ENCODE results near the gene CCDC68. TPM values are rescaled to one million over a fixed set of nuclear protein-coding genes. Genes with fewer than 3 reads are reported as not detected.

CCDC68 gene
- total RNA-seq, 1 experiment from 2014 or later = 16.0 TPM

DNA sequence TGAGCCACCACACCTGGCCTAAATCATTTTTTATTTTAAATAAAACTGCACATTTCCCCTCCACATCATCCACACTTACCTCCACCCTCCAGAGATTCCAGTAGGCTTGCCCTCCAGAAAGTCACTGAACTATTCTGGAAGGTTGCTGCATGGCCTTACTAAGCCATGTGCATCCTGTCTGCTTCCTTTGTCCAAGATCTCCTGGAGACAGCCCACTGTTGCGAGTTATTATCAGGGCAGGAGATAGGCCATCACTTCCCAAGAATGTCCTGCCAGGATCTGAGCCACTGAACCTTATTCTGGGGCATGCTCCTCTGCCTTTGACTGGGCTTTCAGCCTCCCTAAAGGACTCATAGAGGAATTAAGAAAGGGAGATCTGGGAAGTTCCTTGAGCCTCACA, 26.8 kb downstream of the CCDC68 start:
- Mint-ChIP-seq H3K27me3 (ENCODE audit: unreplicated experiment) (no peaks in the 10 kb centered on the region), H3K27ac (ENCODE audit: unreplicated experiment) (no peak overlapping the region), H3K4me3 (ENCODE audit: low read depth, unreplicated experiment) (no peak overlapping the region), H3K9me3 (ENCODE audit: low read depth, unreplicated experiment) (no peaks in the 10 kb centered on the region), H3K36me3 (ENCODE audit: insufficient read depth, unreplicated experiment) (peaks cover 5% of the 10 kb centered on the region), H3K4me1 (ENCODE audit: low read depth, unreplicated experiment) (no peaks in the 10 kb centered on the region)
- intact Hi-C loops (cut with micrococcal nuclease; ENCODE audit: unreplicated experiment) = no loop called here
- TF ChIP-seq CTCF (IDR thresholded peaks at IDR 0.05; ENCODE audit: unreplicated experiment) = no peak
- CTCF ChIA-PET = no interaction called here
- no peak for DNase-seq
- no TSS peak for BruUV-seq (replicated peaks)

DNA sequence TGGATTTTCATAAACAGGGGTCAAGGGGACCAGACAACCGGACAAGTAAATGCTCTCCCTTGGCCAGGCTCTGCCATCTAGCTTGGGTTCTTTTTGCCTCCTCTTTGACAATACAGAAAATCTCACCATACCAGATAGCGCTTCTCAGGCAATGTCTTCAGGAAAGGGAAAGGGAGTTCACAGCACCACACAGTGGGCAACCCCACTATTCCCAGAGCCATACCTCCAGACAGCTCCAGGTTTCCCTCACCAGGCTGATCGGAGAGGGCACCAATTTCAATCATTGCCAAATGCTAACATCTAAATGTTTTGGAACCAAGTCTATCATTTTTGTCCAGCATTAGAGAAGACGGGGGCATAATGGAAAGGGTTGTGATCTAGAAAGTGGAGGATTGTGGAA, 28.1 kb downstream of the CCDC68 start:
- H3K27ac Mint-ChIP-seq (ENCODE audit: unreplicated experiment) = no peak overlapping the region
- CTCF ChIA-PET = interaction anchor here (0.6 to 1.4 kb wide), 2 partner anchors 19 to 251 kb away, joined by 3 to 4 read pairs; no protein-coding TSS in a partner anchor
- no peaks in the 10 kb centered on the region for H3K9me3 Mint-ChIP-seq (ENCODE audit: low read depth, unreplicated experiment)
- no peak for TF ChIP-seq CTCF (IDR thresholded peaks at IDR 0.05; ENCODE audit: unreplicated experiment)
- no peaks in the 10 kb centered on the region for H3K27me3 Mint-ChIP-seq (ENCODE audit: unreplicated experiment)
- DNase-seq = no peak
- intact Hi-C loops (cut with micrococcal nuclease; ENCODE audit: unreplicated experiment) = no loop called here
- no peak overlapping the region for H3K4me3 Mint-ChIP-seq (ENCODE audit: low read depth, unreplicated experiment)
- H3K4me1 Mint-ChIP-seq (ENCODE audit: low read depth, unreplicated experiment) = no peaks in the 10 kb centered on the region
- BruUV-seq (replicated peaks) = no TSS peak
- H3K36me3 Mint-ChIP-seq (ENCODE audit: insufficient read depth, unreplicated experiment) = peaks cover 5% of the 10 kb centered on the region

DNA sequence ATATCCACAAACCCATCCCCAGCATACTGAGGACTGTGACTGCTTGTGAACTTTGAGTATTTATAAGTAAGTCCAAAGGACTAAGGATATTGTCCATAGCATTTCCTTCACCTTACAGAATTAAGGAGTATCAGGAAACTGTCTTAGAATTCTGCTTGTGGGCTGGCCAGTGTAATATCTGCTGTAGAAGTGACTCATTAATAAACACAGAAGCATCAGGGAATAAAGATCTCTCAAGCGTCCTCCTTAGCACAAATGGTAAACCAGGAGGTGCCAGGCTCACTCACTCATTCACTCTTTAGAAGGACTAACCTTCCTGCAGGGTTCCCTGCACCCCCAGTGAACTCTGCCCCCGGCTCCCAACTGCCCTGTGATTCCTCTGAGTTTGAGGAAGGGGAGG, 31.0 kb downstream of the CCDC68 start:
- H3K27ac Mint-ChIP-seq (ENCODE audit: unreplicated experiment) = no peak overlapping the region
- H3K4me1 Mint-ChIP-seq (ENCODE audit: low read depth, unreplicated experiment) = no peaks in the 10 kb centered on the region
- H3K27me3 Mint-ChIP-seq (ENCODE audit: unreplicated experiment) = no peaks in the 10 kb centered on the region
- intact Hi-C loops (cut with micrococcal nuclease; ENCODE audit: unreplicated experiment) = no loop called here
- TF ChIP-seq CTCF (IDR thresholded peaks at IDR 0.05; ENCODE audit: unreplicated experiment) = no peak
- CTCF ChIA-PET = no interaction called here
- no peaks in the 10 kb centered on the region for H3K9me3 Mint-ChIP-seq (ENCODE audit: low read depth, unreplicated experiment)
- DNase-seq = no peak
- no peak overlapping the region for H3K4me3 Mint-ChIP-seq (ENCODE audit: low read depth, unreplicated experiment)
- no TSS peak for BruUV-seq (replicated peaks)
- H3K36me3 Mint-ChIP-seq (ENCODE audit: insufficient read depth, unreplicated experiment) = peaks cover 5% of the 10 kb centered on the region

DNA sequence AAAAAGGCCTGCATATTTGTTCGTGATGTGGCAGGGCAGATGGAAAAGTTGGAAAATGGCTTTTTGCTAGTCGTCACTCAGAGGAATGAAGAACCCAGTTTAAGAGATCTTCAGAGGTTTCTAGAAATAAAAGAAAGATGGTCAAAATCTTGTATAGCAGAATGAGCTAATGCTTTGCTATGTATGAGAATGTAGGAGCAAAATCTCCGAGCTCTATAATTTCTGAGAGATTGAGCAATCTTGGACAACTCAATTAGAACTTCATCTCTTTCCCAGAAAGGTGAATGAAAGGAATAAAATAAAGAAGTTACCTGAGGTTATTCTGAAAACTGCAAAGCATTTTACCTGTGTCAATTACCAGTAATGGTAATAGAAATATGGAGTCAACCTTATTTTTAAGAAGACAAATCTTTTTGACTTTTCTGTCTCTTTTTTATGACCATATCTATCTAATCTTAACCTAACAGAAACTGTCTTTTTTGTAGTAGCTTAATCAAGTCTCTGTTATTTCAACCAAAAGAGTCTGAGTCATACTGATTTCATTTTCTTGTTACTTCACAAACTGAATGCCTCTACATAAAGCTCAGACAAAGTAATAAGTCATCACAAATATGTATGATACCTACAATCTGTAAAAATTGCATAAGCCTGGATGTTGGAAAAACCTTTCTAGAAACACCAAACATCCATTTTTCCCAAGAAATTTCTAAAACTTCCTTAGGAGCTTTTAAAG, 32.5 kb downstream of the CCDC68 start:
- no peak for TF ChIP-seq CTCF (IDR thresholded peaks at IDR 0.05; ENCODE audit: unreplicated experiment)
- Mint-ChIP-seq H3K27ac (ENCODE audit: unreplicated experiment) (no peak overlapping the region), H3K36me3 (ENCODE audit: insufficient read depth, unreplicated experiment) (no peaks in the 10 kb centered on the region), H3K4me3 (ENCODE audit: low read depth, unreplicated experiment) (no peak overlapping the region), H3K27me3 (ENCODE audit: unreplicated experiment) (no peaks in the 10 kb centered on the region), H3K9me3 (ENCODE audit: low read depth, unreplicated experiment) (no peaks in the 10 kb centered on the region), H3K4me1 (ENCODE audit: low read depth, unreplicated experiment) (no peaks in the 10 kb centered on the region)
- no peak for DNase-seq
- intact Hi-C loops (cut with micrococcal nuclease; ENCODE audit: unreplicated experiment) = no loop called here
- no TSS peak for BruUV-seq (replicated peaks)
- CTCF ChIA-PET = no interaction called here
